GM12873 (cell line): Measurements from ENCODE around the gene GLI1.

Experiments
- TF ChIP-seq, protein P1 (sequence below): IDR thresholded peaks from 2 replicates; pipeline ENCODE4 v1.5.1; 2012; ENCODE audit warnings: low read depth, mild to moderate bottlenecking, moderate library complexity, low read length, control low read depth; ENCODE audit not compliant: insufficient read depth; ENCODE audit errors: missing control alignments

GLI1 gene

DNA sequence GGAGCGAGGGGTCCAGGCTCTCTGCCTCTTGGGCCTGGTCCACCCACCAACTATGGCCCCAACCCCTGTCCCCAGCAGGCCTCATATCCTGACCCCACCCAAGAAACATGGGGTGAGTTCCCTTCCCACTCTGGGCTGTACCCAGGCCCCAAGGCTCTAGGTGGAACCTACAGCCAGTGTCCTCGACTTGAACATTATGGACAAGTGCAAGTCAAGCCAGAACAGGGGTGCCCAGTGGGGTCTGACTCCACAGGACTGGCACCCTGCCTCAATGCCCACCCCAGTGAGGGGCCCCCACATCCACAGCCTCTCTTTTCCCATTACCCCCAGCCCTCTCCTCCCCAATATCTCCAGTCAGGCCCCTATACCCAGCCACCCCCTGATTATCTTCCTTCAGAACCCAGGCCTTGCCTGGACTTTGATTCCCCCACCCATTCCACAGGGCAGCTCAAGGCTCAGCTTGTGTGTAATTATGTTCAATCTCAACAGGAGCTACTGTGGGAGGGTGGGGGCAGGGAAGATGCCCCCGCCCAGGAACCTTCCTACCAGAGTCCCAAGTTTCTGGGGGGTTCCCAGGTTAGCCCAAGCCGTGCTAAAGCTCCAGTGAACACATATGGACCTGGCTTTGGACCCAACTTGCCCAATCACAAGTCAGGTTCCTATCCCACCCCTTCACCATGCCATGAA, 11.5 kb downstream of the GLI1 start:
- TF ChIP-seq, protein P1, sequence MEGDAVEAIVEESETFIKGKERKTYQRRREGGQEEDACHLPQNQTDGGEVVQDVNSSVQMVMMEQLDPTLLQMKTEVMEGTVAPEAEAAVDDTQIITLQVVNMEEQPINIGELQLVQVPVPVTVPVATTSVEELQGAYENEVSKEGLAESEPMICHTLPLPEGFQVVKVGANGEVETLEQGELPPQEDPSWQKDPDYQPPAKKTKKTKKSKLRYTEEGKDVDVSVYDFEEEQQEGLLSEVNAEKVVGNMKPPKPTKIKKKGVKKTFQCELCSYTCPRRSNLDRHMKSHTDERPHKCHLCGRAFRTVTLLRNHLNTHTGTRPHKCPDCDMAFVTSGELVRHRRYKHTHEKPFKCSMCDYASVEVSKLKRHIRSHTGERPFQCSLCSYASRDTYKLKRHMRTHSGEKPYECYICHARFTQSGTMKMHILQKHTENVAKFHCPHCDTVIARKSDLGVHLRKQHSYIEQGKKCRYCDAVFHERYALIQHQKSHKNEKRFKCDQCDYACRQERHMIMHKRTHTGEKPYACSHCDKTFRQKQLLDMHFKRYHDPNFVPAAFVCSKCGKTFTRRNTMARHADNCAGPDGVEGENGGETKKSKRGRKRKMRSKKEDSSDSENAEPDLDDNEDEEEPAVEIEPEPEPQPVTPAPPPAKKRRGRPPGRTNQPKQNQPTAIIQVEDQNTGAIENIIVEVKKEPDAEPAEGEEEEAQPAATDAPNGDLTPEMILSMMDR = no peak

DNA sequence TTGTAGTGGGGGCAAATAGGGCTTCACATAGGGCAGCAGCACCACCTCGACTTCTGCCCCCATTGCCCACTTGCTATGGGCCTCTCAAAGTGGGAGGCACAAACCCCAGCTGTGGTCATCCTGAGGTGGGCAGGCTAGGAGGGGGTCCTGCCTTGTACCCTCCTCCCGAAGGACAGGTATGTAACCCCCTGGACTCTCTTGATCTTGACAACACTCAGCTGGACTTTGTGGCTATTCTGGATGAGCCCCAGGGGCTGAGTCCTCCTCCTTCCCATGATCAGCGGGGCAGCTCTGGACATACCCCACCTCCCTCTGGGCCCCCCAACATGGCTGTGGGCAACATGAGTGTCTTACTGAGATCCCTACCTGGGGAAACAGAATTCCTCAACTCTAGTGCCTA, 12.1 kb downstream of the GLI1 start:
- TF ChIP-seq, protein P1 = no peak

DNA sequence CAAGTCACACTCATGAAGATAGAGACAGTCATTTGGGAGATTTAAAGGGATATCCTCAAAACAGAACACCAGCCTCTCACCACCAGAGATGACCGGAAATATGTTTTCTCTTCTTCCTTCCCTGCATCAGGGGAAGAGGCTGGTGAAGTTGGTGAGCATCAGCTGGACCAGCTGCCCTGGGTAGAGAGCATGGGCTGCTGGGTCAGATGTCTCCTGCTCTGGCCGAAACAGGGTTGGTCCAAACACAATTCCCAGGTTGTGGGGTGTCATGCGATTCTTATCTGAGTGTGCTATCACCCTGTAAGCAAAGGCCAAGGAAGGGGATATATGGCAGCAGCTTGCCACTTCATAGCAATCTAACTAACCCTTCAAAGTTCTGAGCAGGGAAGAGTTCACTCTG, 12.8 kb downstream of the GLI1 start:
- TF ChIP-seq, protein P1 = no peak

DNA sequence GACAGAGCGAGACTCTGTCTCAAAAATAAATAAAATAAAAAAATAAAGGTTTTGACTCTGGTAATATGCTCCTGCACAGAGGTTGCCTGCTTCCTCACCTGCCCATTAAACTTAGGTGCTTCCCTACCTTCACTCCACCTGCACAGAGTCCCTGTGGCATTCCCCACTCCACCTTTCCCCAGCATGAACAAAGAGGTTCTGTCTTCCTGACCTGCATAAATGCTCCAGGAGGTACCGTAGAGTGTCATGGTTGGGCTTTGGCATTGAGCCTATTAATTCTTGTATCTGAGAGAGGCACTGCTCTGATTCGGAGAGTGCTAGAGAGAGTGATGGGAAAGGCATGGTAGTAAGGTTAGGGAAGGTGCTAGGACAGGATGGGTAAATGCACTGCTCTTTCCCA, 13.8 kb downstream of the GLI1 start:
- TF ChIP-seq, protein P1 = no peak

DNA sequence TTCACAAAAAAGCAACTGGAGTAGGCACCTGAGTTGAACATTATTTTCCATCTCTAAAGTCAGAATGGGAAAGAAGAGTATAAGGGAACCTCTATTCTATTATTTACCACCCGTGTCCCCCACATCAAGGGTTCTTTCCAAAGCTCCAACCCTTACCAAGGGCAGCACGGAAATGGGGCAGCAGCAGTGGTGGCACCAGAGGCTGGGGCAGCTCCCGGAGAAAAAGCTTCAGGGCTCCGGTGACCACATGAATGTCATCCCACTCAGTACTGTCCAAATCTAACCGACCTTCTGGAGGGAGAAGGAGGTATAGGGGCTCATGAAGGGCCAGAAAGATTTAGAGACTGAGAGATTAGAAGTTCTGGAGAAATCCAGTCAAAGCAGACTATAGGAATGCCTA, 14.3 kb downstream of the GLI1 start:
- TF ChIP-seq, protein P1 = no peak

DNA sequence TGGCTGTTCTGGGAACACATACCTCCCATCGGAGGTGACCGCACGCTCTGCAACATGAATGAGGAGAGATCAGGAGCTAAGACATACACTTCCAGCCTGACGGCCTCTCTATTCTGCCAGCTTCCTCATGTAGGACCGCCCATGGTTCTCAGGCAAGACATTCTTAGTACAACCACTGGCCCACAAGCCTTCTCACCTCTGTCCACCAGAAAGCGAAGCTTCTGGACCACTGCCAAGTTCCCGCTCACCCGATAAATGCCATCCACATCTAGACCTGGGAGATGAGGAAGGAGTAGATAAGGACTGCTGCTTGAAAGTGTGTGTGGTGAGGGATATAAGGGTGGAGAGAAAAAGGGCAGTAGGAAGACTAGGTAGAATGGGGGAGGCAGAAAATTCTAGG, 14.8 kb downstream of the GLI1 start:
- TF ChIP-seq, protein P1 = no peak

DNA sequence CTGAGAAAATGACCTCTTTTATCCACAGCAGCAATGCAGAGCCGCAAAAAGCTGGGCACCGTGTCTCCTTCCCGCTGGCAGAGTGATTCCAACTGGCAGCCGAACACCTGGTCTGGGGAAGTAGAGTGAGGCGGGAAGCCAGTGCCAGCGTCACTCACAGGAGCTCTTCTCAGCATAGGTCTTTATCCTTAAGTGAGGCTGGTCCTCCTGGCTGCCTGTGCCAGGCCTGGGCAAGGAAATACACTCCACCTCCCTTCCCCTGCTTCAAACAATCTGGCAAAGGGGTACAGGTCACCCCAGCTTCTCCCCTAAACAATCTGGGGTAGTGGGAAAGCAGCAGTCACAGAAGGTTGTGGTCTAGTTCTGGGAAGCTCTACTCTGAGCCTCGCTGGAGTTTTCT, 15.3 kb downstream of the GLI1 start:
- TF ChIP-seq, protein P1 = no peak
